GM19023 (cell line): Measurements from ENCODE around the gene TFAP2B.

ENCODE experiments used
- ATAC-seq: cut with Tn5 transposase; IDR thresholded peaks from one replicate; pipeline ENCODE4 v1.9.1; 2021; ENCODE audit warnings: mild to moderate bottlenecking, moderate library complexity; ENCODE audit not compliant: unreplicated experiment

The TFAP2B gene

DNA sequence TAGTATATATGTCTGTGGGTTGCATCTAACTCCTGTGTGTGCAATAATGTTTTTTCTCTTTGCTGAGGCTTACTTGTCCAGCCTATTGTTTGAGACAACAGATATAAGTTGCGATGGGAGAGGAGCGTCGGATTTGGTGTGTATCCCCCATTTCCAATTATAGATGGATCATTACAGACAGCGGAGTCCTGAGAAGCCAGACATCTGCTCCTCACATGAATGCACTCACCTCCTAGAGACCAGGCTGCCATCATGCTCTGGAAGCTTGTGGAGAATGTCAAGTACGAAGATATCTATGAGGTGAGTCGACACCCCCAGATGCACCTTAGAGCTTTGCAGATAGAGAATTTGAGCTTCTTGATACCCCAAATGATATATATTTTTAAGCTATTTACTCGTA lies at the start of gene TFAP2B:
Gene TFAP2B, plus strand, starts transcription at position 199 of the 400 bp plus-strand sequence. Its CDS starts 21 bp downstream, at position 220.
- ATAC-seq, result no peak

DNA sequence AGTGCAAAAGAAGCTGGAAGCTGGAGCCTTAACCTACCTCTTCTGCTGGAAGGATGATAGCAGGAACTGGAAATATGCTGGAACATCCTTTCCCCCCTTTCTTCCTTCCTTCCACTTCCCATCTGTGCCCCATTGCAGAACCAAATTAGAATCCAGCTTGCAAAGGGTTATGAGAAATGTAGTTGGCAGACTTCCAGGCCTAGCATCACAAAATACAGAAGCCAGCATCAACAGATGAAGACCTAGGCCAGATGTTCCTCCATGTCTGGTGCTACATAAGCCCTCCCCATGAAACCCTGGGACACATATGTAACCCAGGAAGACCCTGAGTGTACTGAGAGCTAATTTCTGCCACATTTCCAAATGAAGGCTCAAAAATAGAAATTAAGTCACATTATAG lies 40.0 kb upstream of the TFAP2B start:
- ATAC-seq, result no peak

DNA sequence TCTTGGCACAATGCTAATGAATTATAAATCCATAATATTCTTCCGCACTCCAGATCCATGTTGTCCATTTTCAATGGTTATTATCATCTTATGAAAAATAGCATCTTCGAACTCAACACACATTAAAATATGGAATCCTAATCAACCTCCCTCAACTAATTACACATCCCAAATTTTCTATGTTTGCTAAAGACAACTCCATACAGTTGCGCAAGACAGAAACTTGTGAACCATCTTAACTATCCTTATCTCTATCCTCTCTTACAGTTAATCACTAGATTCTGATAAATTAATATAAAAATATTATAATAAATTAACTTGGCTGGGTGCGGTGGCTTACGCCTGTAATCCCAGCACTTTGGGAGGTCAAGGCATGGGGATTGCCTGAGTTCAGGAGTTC lies 38.3 kb upstream of the TFAP2B start:
- ATAC-seq, result no peak

DNA sequence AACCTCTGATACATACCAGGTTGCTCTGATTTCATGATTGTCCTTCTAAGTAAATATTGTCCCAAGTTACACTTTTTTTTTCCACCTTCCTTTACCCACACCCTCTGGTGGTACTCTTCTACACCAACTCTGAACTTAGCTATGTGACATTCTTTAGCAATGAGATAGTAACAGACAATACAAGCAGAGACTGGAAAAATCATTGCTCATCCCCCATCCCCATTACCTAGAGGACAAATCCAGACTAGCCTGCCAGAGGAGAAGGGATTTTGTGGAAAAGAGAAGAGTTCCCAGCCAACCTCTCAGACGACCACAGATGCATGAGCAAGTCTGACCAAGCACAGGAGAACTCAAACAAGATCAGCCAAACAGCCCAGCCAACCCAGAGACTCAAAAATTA lies 32.8 kb upstream of the TFAP2B start:
- no peak for ATAC-seq

DNA sequence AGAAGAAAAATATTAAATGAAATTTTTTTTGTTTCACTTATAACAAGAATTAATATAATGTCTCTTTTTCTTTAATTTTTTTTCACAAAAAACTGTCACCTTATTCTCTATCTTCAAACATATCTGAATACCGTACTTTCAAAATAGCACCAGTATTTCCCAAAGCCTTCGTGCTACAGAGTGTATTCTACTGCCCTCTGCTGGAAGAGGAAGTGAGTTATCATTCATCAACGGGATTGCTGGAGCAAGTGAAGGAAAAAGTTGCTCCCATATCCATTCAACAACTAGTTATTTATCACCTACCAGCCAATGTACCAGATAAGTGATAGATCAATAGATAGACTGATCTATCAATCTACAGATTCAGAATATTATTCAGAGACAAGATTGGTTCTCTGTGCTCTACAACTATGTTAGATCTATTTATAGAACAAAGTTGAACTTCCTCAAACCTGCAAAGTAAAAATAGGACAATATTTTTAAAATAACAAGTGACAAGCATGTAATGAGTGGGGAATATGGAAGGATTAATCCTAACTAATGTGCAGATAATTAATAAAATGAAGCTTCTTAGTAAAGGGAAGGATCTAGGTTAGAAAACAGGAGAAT lies 26.7 kb upstream of the TFAP2B start:
- ATAC-seq, result no peak

DNA sequence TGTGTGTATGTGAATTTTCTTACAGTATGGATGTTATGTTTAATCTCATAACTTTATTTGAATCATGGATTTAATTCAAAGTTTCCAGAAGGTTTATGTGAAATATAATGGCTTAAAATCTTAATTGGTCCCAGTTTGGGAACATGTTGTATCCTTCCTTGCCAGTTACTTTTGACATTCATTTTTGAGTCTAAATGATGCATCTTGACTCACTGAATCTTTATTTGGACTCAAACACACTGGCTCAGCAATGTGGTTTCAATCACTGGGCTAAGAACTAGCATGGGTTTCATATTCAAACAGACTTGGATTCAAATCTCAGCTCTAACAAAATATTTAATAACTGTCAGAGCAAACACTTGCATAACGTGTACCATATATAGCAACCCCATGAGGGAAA lies 25.9 kb upstream of the TFAP2B start:
- no peak for ATAC-seq

DNA sequence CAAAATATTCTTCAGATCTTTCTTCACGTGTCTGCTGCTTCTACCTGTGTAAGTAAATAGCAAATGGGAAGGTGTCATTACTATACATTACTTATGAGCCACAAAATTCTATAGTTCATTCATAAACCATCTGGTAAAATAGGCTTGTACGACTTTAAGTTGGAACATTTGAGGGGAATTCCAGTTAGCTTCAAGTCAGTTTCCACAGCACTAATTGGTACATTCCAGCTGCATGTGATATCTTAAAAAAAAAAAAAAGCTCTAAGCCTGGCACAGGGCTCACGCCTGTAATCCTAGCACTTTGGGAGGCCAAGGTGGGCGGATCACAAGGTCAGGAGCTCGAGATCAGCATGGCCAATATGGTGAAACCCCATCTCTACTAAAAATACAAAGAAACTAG lies 23.1 kb upstream of the TFAP2B start:
- no peak for ATAC-seq

DNA sequence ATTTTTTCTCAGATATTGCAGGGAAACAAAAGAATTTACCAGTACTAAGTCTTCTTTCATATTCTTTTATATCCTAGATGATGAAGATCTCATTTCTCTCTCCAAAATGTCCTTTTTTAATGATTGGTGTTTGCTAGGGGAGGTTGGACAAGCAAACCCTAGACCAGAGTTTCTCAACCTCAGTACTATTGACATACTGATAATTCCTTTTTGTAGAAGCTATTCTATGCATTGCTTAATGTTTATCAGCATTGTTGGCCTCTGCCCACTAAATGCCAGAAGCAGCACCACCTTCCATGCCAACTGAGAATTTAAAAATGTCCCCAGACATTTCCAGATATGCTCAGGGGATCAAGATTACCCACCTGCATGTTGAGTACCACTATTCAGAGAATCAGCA lies 14.4 kb upstream of the TFAP2B start:
- ATAC-seq, result no peak

DNA sequence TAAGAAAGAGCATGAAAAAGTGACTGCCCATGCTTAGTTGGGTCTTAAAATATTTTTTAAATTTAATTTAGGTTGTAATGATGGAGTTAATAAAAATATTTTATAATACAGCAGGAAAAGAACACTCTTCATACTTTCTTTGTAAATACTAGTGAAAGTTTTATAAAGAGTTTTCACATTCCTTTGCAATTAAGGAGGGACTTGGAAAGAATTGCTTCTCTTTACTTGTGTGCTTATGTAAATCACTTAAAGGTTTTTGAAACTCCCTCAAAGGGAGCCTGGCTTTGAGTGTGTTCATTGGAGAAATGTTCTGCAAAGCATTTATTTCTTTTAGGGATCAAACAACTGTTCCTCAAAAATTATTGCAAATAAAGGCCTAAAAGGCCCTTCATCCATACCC lies 11.6 kb upstream of the TFAP2B start:
- no peak for ATAC-seq

DNA sequence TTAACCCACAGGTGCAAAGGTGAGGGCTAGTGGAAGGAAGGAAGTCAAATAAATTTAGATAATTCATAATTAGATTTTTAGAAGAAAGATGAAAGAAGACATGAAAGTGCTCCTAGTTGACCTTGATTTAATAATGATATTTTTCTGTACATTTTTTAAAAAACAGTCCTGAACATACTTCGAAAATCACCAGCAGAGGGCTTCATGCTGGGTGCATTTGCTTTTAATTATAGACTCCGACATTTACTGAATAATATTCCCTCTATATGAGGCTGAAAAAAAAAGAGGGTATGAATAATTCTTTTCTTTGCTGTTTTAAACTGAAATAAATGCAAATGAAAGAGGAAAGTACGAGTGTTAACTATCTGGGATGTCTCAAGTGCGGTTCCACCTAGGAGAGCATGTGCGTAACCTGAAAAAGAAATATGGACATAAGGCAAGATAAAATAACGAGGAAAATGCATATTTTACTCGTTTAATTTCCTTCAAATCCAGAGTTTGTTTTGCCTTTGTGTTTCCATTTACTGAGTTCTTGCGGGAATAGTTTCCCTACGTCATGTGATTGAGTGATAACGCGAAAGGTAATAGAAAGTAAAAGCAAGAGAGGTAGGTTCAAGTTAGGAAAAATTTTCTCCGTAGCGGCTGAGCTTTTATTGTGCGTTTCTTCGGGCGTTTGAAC lies 3.1 kb upstream of the TFAP2B start:
- ATAC-seq, result peak; percentile 38

DNA sequence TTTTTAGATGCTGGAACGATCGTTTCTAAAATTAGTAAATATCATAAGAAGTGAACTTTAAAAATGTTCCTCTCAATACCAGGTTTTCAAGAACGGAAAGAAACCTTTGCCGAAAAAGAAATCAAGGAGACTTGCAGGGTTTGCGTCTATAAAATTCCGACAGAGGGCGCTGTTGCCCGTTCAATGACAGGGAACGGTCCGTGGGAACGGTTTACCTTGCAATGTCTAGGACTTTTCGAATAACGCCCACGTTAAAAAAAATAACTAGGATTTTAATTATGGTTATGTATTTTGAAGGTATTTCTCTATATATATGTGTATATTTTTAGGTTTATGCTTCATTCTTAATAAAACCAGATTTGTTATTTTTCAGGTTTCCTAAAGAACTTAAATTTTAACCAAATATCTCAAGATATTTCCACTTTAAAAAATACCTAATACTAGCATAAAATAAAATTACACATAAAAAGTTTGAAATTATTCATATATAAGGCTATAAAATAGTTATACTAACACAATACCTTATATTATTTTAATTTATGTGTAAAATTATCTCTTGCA lies 2.5 kb upstream of the TFAP2B start:
- peak; percentile 72 for ATAC-seq

DNA sequence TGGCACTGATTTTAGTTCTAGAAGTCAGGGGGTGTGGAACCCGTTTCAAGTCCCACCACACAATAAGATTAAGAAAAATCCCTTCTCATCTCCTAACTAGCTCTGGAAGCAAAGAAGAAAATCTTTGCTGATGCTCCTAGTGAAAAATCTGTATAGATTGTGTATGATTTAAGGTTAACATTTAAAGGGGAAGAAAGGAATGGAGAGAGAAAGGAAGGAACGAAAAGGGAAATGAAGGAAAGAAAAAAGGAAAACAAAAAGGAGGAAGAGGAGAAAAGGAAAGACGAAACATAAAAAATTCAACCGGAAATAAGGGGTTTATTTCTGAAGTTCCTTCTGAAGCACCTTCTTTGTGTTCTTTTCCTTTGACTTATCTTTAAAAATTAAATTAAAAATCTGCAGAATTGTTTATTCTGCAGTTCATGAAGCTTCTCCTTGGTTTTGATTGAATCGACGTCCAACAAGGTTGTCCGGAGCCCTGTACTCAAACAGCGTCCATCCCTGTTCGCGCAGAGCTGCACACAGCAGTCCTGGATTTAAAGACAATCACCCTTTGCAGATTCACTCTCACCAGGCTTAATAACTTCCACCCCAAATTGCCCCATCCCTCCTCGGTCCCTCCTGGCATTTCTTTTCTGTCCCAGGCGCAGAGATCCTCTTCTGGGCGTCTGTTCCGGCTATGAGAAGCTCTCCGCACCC lies 1.6 kb upstream of the TFAP2B start:
- no peak for ATAC-seq

DNA sequence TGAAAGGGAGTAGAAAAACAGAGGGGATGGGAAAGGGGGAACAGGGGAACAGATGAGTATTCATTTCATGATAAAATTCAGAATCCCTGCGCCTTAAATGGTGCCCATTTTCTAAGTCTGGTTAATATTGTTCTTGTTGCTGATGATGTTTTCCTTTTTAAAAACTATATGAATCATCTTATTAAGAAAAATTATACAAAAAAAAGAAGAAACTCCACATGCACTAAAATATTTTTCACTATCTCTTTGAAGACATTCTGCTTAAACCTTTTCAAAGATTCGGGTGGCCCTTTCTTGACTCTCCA lies 1.1 kb upstream of the TFAP2B start:
- ATAC-seq, result no peak

DNA sequence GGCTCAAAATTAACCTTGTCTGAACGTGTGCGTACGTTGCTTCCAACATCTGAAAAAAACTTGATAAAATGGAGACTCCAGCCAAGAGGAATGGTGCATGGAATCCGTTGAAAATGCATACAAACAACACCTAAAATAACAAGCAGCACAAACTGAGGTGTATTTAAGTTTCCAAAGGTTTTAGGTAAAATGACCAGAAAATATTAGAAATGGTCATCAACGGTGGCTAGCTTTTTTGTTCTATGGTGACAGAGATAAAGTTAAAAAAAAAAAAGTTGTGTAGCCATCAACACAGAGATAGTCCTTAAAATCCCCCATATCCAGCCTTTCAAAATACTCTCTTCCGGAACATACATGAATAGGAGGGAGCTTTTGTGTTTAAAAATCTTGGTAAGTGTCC lies 651 bp upstream of the TFAP2B start:
- no peak for ATAC-seq

DNA sequence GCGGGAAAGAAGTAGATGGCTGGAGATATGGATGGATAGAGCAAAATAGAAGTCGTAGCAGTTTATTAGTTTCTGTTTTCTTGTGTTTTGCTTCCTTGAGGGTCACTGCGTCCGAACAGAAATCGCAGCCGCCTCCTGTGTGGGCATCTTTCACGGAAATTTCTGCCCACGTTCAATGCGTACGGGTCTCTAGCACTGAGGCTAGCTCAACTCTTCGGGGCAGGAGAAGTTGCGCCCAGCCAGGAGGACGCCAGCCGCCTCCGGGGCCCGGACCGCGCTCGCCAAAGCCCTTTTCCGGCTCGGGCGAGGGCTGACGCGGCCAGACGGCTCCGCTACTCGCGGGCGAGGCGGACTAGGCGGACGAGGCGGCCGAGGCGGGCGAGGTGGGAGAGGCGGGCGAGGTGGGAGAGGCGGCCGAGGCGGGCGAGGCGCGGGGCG lies 814 bp downstream of the TFAP2B start:
- no peak for ATAC-seq

DNA sequence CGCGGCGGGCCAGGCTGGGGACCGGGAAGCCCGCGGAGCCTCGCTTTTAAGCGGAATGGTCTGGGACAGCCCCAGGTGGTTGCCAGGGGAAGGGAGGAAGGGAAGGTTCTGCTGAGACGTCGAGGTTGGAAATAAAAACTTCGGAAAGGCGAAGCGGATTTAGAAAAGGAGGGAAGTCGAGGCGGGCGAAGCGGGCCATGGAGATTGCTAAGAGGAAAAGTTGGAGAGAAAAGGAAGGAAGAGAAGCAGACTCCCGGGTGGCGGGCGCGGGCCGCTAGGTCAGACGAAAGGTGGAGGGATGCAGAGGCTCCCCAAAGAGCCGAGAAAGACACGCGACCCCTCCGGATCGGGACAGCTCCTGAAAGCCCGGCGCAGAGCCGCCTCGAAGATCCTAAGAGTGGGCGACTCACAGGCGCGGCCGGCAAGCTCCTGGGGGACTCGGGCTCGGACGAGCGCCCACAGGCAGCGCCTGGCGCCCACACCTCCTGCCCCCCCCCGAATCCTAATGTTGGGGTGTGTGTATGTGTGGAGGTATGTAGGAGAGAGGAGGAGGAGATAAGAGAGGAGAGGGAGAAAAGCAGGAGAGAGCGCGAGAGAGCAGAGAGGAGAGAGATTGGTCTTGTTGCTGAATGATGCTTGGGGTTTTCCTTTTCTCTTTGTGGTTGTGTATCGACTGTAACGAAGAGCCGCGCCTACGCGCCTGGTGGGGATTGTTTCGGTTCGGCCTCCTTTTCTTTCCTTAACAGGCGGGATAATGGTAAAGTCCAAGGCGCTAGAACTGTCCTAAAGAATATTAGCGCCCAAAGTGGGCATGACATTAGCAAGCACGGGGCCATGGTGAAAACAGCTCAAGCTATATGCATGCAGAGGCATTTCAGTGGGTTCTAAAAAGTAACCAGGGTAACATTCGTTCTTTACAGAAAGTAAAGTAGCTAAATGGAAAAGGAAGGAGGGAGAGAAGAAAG lies 1.5 kb downstream of the TFAP2B start:
- no peak for ATAC-seq

DNA sequence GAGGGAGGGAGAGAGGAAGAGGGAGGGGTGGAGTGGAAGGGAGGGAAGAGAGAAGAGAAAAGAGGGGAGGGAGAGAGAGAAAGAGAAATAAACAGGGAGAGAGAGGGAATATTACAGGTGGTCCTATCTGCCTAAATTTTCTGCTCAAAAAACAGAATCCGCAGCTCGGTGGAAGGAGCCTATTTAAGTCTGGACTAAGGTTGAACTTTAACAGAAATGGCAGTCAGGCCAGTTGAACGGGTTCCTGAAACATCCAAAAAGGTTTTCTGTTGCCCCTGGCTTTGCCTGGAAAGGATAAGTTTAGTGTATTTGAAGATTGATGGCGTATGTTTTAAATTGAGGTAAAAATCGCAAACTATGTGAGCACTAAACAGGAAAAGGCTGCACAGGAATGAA lies 2.2 kb downstream of the TFAP2B start:
- ATAC-seq, result no peak

DNA sequence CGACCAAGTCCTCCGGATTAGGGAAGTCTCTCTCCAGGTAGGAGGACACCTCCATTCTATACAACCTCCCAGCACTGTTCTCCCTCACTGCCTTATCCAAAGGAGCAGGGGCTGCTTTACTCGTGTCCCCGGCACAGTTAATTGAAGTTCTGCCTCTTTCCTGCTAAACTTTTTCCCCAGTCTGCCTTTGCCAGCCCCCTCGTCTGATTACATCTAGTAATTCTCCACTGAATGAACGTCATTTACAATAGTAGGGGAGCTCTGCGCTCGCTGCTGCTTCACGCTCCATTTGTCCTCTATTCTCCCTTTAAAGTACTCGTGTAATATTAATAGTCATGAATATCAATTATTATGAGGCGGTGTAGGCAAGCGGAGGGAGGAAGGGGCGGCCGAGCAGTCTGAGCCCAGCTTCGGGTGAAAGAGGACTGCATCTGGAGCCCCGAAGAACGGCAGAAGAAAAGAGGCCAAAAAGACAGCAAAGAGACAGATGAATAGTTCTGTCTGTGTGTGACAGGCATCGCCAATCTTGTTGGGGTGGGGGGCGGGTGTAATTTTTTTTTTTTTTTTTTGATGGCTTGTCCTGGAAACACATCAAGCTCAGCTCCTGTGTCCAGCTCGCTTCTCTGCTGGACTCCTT lies 2.9 kb downstream of the TFAP2B start:
- no peak for ATAC-seq

DNA sequence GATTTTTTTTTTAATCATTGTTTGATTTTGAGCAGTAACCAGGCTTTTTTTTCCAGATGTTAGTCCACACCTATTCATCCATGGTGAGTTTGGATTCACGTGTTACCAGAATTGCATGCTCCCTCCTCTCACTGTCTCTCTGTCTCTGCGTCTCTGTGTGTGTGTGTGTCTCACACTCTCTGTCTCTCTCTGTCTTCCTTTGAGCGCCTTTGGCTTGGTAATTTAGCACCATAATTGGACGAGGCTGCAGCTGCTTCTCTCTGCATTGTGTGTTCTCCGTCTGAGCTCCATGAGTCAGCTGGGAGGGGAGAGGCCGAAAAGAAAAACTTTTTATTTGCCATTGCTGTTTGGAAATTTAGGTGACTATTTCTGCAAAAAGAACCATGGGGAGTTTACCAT lies 3.4 kb downstream of the TFAP2B start:
- no peak for ATAC-seq

DNA sequence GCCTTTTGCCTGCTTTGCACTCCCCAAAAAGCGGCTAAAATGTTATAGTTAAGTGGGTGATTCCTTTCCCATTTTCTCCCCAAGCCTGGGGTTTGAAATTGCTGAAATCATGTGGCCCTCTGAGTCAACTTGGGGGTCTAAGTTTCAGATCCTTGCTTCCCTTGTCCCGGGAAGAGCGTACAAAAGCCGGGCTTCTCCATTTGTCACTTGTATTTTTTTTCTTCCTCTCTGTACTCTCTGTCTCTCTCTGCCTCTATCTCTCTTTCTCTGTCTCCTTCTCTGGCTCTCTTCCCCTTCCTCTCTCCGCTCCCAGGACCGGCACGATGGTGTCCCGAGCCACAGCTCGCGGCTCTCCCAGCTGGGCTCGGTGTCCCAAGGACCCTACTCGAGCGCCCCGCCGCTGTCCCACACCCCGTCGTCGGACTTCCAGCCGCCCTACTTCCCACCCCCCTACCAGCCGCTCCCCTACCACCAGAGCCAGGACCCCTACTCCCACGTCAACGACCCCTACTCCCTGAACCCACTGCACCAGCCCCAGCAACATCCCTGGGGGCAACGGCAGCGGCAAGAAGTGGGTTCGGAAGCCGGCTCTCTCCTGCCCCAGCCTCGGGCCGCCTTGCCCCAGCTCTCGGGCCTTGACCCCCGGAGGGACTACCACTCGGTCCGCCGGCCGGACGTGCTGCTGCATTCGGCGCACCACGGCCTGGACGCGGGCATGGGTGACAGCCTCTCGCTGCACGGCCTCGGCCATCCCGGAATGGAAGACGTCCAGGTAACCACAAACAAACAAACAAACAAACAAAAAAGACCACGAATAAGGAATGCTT lies 4.6 kb downstream of the TFAP2B start:
- no peak for ATAC-seq
